HG03159 (cell line): Measurements from ENCODE around the gene TMIGD2.
A peak's percentile ranks its signal among the peaks of the same experiment; 100 is the strongest.

Experiments
- ATAC-seq: cut with Tn5 transposase; IDR thresholded peaks from one replicate; pipeline ENCODE4 v1.9.1; 2021; ENCODE audit warnings: mild to moderate bottlenecking, moderate library complexity; ENCODE audit not compliant: unreplicated experiment

TMIGD2 gene

GRCh38 chr19:4327252-4327876 is 25.2 kb upstream of the TMIGD2 start:
- ATAC-seq = peak; percentile 3

GRCh38 chr19:4326837-4327251 is 24.7 kb upstream of the TMIGD2 start:
- ATAC-seq = no peak

- no peak for ATAC-seq
Observed at GRCh38 chr19:4326215-4326836, 24.1 kb upstream of the TMIGD2 start.

GRCh38 chr19:4324228-4324627 is 22.0 kb upstream of the TMIGD2 start:
- ATAC-seq = no peak

GRCh38 chr19:4323692-4324091 is 21.5 kb upstream of the TMIGD2 start:
- no peak for ATAC-seq

GRCh38 chr19:4322942-4323665 is 20.9 kb upstream of the TMIGD2 start:
- no peak for ATAC-seq

- ATAC-seq = no peak
Observed at GRCh38 chr19:4320419-4320818, 18.2 kb upstream of the TMIGD2 start.

- ATAC-seq = no peak
Observed at GRCh38 chr19:4319067-4319718, 17.0 kb upstream of the TMIGD2 start.

GRCh38 chr19:4318460-4318859 is 16.3 kb upstream of the TMIGD2 start:
- ATAC-seq = no peak

- no peak for ATAC-seq
Observed at GRCh38 chr19:4316956-4317355, 14.8 kb upstream of the TMIGD2 start.

- ATAC-seq = no peak
Observed at GRCh38 chr19:4313847-4314490, 11.8 kb upstream of the TMIGD2 start.

GRCh38 chr19:4310247-4311121 is 8.3 kb upstream of the TMIGD2 start:
- ATAC-seq = no peak

- ATAC-seq = no peak
Observed at GRCh38 chr19:4305659-4306058, 3.5 kb upstream of the TMIGD2 start.

GRCh38 chr19:4305257-4305612 is 3.0 kb upstream of the TMIGD2 start:
- ATAC-seq = no peak

- ATAC-seq = no peak
Observed at GRCh38 chr19:4304538-4305256, 2.5 kb upstream of the TMIGD2 start, which contains the start of gene FSD1. Gene FSD1 (plus strand): TSS chr19:4304598. CDS start chr19:4304747, 149 bp downstream.

GRCh38 chr19:4303819-4304537 is 1.8 kb upstream of the TMIGD2 start:
- ATAC-seq = no peak

- no peak for ATAC-seq
Observed at GRCh38 chr19:4301590-4302242, 473 bp downstream of the TMIGD2 start.

- no peak for ATAC-seq
Observed at GRCh38 chr19:4300589-4300988, 1.6 kb downstream of the TMIGD2 start.
